HG02588 (cell line): ENCODE results near the gene DGUOK.
"Not testable (repeated sequence)": the region's sequence is repeated elsewhere in the genome, so short reads cannot be mapped to it uniquely, and the experiment has no call there.

Experiments
- ATAC-seq: cut with Tn5 transposase; IDR thresholded peaks from one replicate; pipeline ENCODE4 v1.9.1; 2021; ENCODE audit warnings: mild to moderate bottlenecking, moderate library complexity; ENCODE audit not compliant: unreplicated experiment

Gene DGUOK

DNA sequence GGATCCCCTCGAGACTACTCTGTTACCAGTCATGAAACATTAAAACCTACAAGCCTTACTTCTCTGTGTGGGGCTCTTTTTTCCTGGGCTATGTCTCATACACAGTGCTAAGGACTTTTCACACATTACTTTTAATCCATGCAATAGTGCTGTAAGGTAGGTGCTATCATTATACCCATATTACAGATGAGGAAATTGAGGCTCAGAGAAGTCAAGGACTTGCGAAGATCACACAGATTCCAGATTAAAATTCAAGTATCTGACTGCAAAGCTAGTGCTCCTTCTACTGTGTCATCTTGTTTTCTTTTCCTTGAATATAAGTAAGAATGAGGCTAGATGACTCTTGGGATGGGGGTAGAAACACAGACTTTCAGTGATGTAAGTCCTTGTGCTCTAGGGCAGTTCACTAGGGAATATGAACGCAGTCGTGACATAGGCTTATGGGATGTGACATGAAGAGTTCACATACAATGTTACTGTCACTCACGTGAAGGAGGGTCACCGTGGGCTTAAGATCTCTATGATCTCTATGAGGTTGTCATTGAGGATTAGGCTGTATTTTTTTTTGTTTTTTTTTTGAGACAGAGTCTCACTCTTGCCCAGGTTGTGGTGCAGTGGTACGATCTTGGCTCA lies 7.0 kb upstream of the DGUOK start:
- no peak for ATAC-seq

- ATAC-seq: no peak
Observed at GRCh38 chr2:73920577-73921545, 5.8 kb upstream of the DGUOK start.

DNA sequence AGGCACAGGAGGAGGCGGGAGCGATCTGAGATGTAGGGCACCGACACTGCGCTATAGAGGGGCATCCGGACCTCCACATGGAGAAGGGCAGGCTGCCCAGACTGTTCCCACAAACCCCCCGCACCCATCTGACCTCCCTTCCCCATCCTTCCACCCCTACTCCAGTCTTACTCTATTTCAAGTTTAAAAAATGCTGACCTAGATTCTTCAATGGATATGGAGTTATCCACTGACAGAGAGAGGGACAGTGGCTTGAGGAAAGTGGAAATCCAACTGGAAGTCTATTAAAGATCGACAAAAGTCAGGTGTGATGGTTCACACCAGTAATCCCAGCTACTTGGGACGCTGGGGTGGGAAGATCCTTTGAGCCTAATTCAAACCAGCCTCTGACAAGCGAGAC lies 5.1 kb upstream of the DGUOK start:
- ATAC-seq: no peak

GRCh38 chr2:73922681-73923080 lies 4.0 kb upstream of the DGUOK start:
- no peak for ATAC-seq

DNA sequence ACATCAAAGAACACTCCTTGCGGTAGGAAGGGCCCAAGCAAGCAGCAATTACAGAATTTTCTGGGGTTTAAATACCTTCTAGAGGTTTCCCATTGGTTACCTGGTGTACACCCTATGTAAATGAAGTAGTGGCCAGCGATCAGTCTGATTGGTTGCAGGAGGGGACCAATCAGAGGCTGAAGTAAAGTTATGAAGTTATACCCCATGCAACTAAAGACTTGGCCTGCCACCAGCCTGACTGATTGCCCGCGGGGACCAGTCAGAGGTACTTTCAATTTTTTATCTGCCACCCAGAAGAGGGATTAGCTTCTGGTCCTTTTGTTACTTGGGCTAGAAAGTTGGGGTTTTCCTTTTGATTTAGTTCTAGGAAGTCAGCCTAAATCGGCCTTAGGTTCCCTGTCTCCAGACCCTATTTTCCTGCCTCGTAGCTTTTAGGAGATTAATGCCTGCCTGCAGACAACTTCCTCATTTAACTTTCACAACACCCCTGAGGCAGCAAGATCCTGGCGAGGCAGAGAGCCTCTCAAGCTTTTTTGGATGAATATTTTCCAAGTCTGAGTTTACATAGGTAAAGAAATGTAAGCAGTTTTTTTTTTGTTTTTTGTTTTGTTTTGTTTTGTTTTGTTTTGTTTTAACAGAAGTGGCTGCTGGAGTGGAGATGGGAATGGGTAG lies 1.5 kb upstream of the DGUOK start:
- no peak for ATAC-seq

DNA sequence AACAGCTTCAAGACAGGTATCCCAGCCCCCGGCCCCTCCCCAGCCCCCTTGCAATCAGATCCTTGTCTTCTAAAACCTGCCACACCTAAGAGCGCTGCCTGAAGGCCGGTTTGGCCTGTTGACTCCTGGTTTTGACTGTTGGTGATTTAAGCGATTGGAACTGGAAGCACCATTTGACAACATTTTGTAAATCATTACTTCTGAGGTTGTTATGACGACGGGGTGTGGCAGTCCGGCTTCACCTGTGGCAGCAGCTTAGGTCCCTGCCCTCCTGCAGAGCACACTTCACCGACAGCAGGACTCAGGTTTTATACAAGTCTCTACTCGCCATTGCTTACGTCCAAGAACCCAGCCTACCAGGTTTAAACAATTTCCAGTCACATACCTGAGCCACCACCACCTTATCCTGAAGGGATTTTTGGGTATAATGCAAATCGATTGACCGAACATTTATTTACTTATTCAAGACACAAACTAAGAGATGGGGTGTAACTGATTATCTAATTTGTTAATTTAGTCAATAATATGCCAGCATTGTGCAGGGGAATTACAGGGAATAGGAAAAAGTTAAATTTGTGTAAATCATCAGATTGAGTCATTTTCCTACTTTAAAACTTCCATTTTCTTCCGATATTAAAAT lies 707 bp upstream of the DGUOK start:
- no peak for ATAC-seq

DNA sequence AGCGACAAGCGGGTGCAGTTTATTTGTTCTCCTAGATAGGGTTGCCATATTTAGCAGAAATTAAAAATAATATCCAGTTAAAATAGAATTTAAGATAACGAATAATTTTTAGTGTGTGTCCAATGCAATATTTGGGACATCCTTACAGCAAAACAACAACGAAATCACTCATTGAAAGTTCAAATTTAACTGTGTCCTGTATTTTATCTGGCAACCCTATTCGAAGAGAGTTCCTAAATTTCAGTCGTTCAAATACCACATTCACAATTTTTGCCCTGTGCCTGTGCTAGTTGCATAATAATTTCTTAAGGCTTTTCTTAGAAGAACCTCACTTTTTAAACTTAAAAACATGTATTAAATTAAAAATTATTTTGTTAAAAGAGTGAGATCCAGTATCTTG lies 664 bp downstream of the DGUOK start:
- ATAC-seq: no peak

DNA sequence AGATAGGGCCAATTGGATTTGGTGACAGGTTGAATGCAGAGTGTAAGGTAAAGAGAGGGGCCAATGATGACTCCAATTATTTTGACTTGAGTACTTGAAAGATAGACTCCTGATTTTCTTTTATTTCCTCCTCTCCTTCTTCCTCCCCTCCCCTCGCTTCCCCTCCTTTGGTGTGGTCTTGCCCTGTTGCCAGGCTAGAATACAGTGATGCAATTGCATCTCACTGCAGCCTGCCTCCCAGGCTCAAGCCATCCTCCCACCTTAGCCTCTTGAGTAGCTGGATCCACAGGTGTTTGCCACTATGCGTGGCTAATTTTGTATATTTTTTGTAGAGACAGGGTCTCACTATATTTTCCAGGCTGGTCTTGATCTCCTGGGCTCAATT lies 2.3 kb downstream of the DGUOK start:
- no peak for ATAC-seq

DNA sequence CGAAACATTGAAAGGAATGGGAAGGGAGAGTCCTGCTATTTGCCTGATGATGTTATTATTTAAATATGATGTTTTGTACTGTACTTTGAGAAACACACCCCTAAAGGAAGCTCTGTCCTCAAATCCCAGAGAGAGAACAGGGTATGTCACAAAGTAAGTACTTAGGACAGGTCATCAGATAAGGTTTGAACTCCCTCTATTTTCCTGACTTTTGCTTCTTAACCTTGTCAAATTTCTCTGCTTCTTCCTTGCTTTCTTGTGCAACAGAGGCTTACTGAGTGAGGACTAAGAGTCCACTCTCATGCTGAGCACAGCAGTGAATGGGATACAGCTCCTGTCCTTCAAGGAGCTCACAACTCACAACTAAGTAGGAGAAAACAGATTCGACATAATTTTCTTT lies 3.7 kb downstream of the DGUOK start:
- no peak for ATAC-seq

- no peak for ATAC-seq
Observed at GRCh38 chr2:73931531-73932500, 5.1 kb downstream of the DGUOK start.

GRCh38 chr2:73933194-73933593 lies 6.5 kb downstream of the DGUOK start:
- no peak for ATAC-seq

DNA sequence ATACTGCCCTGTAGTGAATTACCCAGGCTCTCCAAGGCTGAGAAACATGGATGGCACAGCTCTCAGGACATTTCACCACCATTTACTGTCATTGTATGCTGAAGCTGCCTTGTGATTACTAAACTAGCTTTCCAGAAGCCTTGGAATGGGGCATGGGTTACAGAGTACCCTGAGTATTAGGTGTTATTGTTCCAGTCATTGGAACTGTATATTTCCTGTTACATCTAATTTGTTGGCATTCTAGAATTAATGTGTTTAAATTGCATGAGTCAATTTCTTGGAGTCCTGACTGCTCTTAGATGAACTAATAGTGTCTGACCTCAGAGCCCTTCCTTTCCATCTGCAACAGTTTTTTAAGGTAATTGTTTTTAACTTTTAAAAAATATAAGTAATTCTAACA lies 9.0 kb downstream of the DGUOK start:
- no peak for ATAC-seq

DNA sequence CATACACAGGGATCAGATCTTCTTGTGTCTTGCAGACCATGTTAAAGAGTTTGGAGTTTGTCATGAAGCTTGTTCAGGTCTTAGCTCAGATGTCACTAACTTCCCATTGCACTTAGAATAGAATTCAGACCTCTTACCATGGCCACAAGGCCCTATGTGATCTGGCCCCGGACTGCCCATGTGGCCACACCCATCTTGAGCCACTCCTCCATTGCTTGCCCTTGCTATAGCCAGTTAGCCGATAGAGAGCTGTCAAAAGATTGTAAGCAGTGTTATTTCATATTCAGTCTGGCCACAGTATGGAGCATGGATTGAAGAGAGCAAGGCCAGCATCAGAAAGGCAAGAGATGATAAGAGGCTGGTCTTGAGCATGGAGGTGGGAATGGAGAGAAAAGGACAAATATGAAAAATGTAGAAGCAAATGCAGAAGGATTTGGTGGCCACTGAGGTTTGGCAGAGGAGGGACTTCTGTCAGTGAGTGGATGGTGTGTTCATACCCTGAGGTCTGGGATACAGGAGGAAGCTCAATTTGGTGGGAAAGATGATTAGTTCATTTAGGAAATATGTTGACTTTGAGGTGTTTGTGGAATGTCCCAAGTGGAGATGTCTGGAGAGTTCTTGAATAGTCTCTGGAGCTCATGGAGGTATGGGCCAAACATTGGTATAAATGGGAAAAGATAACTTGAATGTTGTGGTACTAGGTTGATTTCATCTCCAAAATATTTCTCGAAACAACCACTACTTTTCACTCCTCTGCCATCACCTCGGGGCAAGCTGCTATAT lies 10.6 kb downstream of the DGUOK start:
- no peak for ATAC-seq

DNA sequence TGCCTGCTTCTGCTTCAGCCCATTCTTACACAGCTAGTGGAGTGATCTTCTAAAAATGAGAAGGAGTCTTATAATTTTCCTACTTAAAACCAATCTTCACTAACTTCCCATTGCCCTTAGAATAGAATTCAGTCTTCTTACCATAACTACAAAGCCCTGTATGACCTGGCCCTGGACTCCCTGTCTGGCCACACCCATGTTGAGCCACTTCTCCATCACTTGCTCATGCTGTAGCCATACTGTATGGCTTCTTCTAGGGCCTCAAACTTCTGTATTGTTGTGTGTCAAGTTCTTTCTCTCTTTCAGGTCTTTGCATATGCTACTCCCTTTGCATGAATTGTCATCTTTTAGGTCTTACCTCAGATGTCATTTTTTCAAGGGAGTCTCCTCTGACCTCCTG lies 11.2 kb downstream of the DGUOK start:
- ATAC-seq: no peak

- no peak for ATAC-seq
Observed at GRCh38 chr2:73938718-73939352, 12.2 kb downstream of the DGUOK start.

GRCh38 chr2:73939419-73939818 lies 12.7 kb downstream of the DGUOK start:
- no peak for ATAC-seq

DNA sequence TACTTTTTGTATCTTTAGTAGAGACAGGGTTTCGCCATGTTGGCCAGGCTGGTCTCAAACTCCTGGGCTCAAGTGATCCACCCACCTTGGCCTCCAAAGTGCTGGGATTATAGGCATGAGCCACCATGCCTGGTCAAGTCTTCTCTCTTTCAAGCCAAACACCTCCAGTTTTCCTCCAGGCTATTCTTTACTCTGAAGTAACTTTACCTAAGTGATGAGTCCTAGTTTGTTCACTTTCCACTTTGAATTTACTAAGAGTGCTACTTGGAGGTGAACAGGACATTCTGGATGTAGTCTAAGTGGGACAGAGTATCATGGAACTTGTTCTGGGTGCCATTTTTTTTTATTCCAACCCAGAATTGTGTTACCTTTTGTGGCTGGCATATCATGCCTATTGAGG lies 13.4 kb downstream of the DGUOK start:
- ATAC-seq: not testable (repeated sequence)

DNA sequence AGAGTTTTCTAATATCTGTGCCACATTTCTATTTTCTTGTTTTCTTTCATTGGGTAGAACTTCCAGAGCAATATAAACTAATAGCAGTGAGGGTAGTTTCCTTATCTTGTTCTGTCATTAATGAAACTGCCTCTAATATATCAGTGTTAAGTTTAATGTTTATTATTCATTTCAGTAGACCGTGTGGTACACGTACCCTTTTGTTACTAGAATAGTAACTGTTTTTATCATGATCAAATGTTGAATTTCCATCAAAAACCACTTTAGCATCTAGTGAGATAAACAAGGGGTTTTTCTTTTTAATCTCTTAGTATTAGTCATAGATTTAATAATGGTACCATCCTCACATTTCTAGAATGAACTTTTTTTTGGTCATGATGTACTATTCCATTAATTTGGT lies 16.0 kb downstream of the DGUOK start:
- no peak for ATAC-seq

- no peak for ATAC-seq
Observed at GRCh38 chr2:73944714-73945113, 18.0 kb downstream of the DGUOK start.
